NOMO-1 treated with dmso at 0.1 percent for 144 hours (cell line): ENCODE data around the gene KCNJ2.
A peak's percentile ranks its signal among the peaks of the same experiment; 100 is the strongest.

Source experiments
- DNase-seq: peaks from one replicate; lab custom pipeline; 2025; ENCODE audit not compliant: unreplicated experiment; lab: John Stamatoyannopoulos, UW

KCNJ2 gene

GRCh38 chr17:70202840-70203239 is 33.5 kb downstream of the KCNJ2 start:
- DNase-seq = no peak

- DNase-seq = no peak
Measured at GRCh38 chr17:70204431-70204830, 35.1 kb downstream of the KCNJ2 start.

GRCh38 chr17:70205401-70205800 is 36.1 kb downstream of the KCNJ2 start:
- DNase-seq = peak; percentile 84

GRCh38 chr17:70206361-70207010 is 37.2 kb downstream of the KCNJ2 start:
- no peak for DNase-seq

DNA sequence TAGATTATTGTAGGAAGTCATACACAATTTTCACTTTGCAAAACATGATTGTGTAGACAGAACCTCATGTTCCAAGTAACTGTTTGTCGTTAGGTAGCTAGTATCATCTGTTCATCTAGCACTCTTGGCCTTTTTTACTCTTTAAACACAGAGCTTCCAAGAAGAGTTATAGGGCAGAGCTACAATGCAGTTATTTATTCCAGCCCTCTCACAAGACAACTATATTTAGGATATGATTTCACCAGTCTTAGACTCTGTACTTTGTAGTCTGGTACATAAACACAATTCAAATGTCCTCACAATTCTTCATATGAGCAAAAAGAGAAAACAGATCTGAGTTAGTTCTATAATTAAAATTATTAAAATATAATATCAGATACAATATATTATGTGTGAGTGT is 37.9 kb downstream of the KCNJ2 start:
- DNase-seq = no peak

DNA sequence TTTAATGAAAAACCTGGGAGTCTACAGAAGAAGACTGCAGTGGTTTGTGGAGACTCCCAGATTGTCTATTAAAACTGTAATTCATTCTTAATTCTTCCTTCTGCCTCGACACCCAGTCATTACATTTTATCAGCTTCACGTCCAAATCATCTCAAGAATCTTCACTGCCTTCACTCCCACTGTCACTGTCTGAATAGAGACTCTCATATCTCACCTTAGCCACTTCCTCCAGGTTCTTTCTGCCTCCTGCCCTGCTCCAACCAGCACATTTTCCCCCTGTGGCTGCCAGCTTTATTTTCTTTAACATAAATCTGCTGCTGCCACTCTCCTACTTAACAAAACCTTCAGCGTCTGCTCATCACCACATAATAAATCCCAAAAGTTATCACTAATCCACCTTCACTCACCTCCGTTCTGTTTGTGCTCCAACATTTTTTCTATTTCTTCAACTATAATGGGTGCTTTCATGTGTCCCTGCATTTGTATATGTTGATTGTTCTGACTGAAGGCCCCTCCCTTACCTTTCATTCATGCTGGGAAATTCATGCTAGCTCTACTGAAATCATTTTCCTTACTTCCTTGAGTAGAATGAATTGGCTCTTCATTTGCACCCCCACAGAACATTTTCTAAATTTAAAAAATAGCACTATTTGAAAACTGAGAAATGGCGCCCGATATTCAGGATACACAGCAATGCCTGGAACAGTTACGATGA is 38.9 kb downstream of the KCNJ2 start:
- DNase-seq = no peak

GRCh38 chr17:70208825-70209555 is 39.7 kb downstream of the KCNJ2 start:
- DNase-seq = no peak

DNA sequence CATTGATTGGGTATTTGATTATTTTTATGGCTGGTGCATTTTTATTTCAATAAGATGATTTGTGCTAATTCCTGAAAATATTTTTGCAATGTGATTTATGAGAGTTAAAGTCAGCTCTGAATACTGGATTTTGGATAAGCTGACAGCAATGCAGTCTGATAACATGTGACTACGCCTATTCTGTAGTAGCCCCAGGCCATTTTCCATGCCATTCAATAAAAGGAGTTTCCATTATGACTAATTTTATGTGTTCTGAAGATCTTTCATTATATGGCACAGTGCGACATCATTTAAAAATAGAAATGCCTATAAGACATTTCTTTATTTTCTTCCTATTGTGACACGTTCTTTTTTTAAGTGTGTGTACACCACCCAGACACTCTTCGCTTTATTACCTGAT is 46.3 kb downstream of the KCNJ2 start:
- no peak for DNase-seq

- no peak for DNase-seq
Measured at GRCh38 chr17:70217571-70217970, 48.2 kb downstream of the KCNJ2 start.

DNA sequence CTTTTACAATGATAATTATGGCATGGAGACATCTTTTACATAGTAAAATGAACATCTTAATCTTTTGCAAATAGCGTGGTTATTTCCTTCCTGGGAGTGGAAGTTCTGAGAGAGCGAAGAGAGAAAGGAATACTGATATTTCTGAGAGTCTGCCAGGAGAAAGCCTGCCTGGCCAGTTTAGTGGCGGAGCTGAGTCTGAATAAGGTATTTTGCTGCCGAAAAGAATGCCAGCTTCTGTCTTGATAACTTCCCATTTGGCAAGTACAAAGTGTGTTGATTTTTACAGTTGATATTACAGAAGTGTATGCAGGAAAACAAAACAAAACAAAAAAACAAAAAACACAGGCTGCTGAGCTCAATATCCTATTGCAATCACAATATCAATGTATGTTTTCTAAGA is 55.9 kb downstream of the KCNJ2 start:
- no peak for DNase-seq
